ENCODE results near the gene SLC12A7. TPM values are rescaled to one million over a fixed set of nuclear protein-coding genes. Genes with fewer than 3 reads are reported as not detected.

Gene SLC12A7
- total and polyA plus RNA-seq, 9 of the 15 experiments (the other 6 are each of a cell fraction or from before 2014, with no cell fraction given) = 0.01 to 3.1 (median 0.56) TPM

DNA sequence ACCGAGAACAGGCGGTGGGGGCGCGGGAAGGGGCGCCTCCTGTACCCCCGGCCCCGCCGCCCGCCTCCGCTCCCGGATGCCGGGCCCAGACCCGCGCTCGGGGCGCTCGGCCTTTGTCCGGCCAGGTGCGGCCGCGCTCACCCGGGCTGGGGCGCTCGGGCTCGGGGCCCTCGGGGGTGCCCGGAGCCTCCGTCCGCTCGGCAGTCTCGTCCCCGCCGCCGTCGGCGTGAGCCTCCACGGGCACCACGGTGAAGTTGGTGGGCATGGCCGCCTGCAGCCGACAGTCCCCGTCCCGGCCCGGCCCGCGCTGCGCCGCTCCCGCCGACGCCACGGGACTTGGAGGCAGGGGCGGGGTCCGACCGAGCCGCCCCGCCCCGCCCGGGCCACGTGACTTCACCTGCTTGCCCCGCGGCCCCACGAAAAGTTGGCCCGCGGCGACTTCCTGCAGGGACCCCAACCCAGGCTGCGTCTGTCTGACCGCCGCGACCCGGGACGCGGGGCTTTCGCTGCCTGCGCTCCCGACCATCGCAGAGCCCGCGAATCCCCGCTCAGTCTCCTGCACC, at the start of gene SLC12A7 (continued):
- TF ChIP-seq, protein P1, sequence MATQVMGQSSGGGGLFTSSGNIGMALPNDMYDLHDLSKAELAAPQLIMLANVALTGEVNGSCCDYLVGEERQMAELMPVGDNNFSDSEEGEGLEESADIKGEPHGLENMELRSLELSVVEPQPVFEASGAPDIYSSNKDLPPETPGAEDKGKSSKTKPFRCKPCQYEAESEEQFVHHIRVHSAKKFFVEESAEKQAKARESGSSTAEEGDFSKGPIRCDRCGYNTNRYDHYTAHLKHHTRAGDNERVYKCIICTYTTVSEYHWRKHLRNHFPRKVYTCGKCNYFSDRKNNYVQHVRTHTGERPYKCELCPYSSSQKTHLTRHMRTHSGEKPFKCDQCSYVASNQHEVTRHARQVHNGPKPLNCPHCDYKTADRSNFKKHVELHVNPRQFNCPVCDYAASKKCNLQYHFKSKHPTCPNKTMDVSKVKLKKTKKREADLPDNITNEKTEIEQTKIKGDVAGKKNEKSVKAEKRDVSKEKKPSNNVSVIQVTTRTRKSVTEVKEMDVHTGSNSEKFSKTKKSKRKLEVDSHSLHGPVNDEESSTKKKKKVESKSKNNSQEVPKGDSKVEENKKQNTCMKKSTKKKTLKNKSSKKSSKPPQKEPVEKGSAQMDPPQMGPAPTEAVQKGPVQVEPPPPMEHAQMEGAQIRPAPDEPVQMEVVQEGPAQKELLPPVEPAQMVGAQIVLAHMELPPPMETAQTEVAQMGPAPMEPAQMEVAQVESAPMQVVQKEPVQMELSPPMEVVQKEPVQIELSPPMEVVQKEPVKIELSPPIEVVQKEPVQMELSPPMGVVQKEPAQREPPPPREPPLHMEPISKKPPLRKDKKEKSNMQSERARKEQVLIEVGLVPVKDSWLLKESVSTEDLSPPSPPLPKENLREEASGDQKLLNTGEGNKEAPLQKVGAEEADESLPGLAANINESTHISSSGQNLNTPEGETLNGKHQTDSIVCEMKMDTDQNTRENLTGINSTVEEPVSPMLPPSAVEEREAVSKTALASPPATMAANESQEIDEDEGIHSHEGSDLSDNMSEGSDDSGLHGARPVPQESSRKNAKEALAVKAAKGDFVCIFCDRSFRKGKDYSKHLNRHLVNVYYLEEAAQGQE (IDR thresholded peaks at IDR 0.05; ENCODE audit: borderline replicate concordance) = peak; percentile 52
- TF ChIP-seq, protein P1 (CRISPR knock-in tag; IDR thresholded peaks at IDR 0.05; ENCODE audit: low read depth) = no peak
- TF ChIP-seq LCOR (CRISPR knock-in tag; IDR thresholded peaks at IDR 0.05) (no peak), KLF16 (IDR thresholded peaks at IDR 0.05) (no peak), MAFG (tag; conservative IDR thresholded peaks at IDR 0.05) (no peak), ZNF589 (CRISPR knock-in tag; IDR thresholded peaks at IDR 0.05; ENCODE audit: low read depth) (no peak), SETDB1 (IDR thresholded peaks at IDR 0.05; ENCODE audit: low read length) (no peak), MBD2 (IDR thresholded peaks at IDR 0.05; ENCODE audit: borderline replicate concordance, low read depth) (no peak)
- TF ChIP-seq, protein P2, sequence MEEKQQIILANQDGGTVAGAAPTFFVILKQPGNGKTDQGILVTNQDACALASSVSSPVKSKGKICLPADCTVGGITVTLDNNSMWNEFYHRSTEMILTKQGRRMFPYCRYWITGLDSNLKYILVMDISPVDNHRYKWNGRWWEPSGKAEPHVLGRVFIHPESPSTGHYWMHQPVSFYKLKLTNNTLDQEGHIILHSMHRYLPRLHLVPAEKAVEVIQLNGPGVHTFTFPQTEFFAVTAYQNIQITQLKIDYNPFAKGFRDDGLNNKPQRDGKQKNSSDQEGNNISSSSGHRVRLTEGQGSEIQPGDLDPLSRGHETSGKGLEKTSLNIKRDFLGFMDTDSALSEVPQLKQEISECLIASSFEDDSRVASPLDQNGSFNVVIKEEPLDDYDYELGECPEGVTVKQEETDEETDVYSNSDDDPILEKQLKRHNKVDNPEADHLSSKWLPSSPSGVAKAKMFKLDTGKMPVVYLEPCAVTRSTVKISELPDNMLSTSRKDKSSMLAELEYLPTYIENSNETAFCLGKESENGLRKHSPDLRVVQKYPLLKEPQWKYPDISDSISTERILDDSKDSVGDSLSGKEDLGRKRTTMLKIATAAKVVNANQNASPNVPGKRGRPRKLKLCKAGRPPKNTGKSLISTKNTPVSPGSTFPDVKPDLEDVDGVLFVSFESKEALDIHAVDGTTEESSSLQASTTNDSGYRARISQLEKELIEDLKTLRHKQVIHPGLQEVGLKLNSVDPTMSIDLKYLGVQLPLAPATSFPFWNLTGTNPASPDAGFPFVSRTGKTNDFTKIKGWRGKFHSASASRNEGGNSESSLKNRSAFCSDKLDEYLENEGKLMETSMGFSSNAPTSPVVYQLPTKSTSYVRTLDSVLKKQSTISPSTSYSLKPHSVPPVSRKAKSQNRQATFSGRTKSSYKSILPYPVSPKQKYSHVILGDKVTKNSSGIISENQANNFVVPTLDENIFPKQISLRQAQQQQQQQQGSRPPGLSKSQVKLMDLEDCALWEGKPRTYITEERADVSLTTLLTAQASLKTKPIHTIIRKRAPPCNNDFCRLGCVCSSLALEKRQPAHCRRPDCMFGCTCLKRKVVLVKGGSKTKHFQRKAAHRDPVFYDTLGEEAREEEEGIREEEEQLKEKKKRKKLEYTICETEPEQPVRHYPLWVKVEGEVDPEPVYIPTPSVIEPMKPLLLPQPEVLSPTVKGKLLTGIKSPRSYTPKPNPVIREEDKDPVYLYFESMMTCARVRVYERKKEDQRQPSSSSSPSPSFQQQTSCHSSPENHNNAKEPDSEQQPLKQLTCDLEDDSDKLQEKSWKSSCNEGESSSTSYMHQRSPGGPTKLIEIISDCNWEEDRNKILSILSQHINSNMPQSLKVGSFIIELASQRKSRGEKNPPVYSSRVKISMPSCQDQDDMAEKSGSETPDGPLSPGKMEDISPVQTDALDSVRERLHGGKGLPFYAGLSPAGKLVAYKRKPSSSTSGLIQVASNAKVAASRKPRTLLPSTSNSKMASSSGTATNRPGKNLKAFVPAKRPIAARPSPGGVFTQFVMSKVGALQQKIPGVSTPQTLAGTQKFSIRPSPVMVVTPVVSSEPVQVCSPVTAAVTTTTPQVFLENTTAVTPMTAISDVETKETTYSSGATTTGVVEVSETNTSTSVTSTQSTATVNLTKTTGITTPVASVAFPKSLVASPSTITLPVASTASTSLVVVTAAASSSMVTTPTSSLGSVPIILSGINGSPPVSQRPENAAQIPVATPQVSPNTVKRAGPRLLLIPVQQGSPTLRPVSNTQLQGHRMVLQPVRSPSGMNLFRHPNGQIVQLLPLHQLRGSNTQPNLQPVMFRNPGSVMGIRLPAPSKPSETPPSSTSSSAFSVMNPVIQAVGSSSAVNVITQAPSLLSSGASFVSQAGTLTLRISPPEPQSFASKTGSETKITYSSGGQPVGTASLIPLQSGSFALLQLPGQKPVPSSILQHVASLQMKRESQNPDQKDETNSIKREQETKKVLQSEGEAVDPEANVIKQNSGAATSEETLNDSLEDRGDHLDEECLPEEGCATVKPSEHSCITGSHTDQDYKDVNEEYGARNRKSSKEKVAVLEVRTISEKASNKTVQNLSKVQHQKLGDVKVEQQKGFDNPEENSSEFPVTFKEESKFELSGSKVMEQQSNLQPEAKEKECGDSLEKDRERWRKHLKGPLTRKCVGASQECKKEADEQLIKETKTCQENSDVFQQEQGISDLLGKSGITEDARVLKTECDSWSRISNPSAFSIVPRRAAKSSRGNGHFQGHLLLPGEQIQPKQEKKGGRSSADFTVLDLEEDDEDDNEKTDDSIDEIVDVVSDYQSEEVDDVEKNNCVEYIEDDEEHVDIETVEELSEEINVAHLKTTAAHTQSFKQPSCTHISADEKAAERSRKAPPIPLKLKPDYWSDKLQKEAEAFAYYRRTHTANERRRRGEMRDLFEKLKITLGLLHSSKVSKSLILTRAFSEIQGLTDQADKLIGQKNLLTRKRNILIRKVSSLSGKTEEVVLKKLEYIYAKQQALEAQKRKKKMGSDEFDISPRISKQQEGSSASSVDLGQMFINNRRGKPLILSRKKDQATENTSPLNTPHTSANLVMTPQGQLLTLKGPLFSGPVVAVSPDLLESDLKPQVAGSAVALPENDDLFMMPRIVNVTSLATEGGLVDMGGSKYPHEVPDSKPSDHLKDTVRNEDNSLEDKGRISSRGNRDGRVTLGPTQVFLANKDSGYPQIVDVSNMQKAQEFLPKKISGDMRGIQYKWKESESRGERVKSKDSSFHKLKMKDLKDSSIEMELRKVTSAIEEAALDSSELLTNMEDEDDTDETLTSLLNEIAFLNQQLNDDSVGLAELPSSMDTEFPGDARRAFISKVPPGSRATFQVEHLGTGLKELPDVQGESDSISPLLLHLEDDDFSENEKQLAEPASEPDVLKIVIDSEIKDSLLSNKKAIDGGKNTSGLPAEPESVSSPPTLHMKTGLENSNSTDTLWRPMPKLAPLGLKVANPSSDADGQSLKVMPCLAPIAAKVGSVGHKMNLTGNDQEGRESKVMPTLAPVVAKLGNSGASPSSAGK (IDR thresholded peaks at IDR 0.05) = no peak

Measured in K562 (cell line).